Fibroblast of peridontal ligament (primary cell): ENCODE results near the gene SMYD3.

Source experiments
- DNase-seq: peaks from one replicate; pipeline ENCODE4 v3.0.0-alpha.2; 2010; ENCODE audit errors: extremely low read depth

Gene SMYD3

DNA sequence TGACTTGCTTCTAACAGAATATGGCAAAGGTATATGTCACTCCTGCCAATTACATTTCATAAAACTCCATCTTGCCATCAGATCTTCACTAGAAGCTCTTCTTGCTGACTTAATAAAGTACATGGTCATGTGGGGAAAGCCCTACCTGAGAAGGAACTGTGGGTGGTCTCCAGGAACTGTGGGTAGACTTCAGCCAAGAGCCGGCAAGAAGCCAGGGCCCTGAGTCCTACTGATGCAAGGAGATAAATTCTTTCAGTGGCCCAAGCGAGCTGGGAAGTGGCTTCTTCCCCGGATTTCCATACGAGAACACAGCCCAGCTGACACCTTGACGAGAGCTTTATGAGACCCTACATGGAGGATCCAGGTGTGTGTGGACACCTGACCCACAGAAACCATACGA lies 228.7 kb downstream of the SMYD3 start:
- no peak for DNase-seq

GRCh38 chr1:246275036-246275435 lies 232.0 kb downstream of the SMYD3 start:
- DNase-seq = no peak

GRCh38 chr1:246274186-246274585 lies 232.9 kb downstream of the SMYD3 start:
- no peak for DNase-seq

DNA sequence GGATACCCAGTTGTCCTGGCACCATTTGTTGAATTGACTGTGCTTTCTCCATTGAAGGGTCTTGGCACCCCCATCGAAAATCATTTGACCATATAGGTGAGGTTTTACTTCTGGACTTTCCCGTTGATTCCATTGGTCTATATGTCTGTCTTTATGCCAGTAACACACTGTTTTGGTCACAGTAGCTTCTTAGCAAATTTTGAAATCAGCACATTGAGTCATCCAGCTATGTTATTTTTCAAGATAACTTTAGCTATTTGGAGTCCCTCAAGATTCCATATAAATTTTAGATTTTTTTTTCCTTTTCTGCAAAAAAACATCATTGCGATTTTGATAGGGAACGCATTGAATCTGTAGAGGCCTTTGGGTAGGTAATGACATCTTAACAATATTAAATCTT lies 235.6 kb downstream of the SMYD3 start:
- DNase-seq = peak; percentile 48

GRCh38 chr1:246270236-246270635 lies 236.8 kb downstream of the SMYD3 start:
- no peak for DNase-seq

GRCh38 chr1:246269466-246269865 lies 237.6 kb downstream of the SMYD3 start:
- no peak for DNase-seq

- DNase-seq = no peak
Measured at GRCh38 chr1:246267896-246268295, 239.2 kb downstream of the SMYD3 start.

DNA sequence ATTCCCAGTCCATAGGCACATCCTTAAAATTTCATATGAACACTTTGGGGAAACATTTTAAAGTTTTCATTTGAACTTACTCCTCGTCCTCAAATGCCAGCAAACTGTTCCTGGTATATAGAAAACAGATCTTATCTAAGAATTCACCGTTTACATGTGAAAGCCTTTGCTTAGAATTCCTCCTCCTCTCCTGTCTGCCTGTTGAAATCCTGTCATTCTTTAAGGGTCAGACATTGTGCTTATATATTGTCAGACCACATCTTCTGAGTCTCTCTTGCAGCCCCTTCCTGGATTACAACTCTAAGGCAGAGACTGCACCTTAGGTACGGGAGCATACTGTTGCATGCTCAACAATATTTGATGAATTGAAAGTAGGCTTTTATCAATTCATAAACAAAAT lies 239.7 kb downstream of the SMYD3 start:
- no peak for DNase-seq

GRCh38 chr1:246265481-246265880 lies 241.6 kb downstream of the SMYD3 start:
- no peak for DNase-seq

DNA sequence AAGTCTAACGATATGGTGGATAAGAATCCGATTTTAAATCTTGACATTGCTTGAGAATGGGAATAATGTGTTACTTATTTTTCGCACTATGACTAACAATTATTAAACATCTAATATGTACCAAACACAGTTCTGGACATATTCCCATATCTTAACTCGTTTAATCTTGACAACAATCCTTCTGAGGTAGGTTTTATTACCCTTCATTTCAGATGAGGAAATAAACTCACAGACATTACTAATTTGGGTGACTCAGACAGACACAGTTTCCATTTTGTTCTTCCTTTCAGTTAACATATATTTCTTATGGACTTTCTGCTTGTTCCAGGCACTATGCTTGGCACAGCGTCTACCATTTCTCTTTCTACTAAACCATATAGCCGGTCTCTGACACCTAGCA lies 244.8 kb downstream of the SMYD3 start:
- no peak for DNase-seq

GRCh38 chr1:246261639-246262038 lies 245.4 kb downstream of the SMYD3 start:
- peak; percentile 34 for DNase-seq

GRCh38 chr1:246258250-246258649 lies 248.8 kb downstream of the SMYD3 start:
- no peak for DNase-seq

- DNase-seq = no peak
Measured at GRCh38 chr1:246255773-246256172, 251.3 kb downstream of the SMYD3 start.

- no peak for DNase-seq
Measured at GRCh38 chr1:246254854-246255253, 252.2 kb downstream of the SMYD3 start.

- DNase-seq = no peak
Measured at GRCh38 chr1:246246430-246246829, 260.6 kb downstream of the SMYD3 start.

DNA sequence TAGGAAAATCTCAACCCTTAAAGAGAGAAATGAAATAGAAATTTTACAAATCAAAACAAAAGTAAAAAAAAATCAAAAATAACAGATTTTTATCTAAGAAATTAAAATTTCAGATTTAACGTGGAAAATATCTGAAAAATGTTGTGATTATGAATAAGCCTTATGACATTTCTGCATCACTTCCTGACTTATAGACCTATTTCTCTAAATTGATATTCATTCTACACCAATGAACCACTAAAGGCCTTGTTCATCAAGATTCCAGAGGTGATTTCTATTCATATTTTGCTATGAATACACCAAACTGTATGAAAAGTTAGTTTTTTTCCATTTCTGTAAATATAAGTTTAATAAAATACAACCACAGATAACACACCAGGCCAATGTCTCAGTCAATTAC lies 261.5 kb downstream of the SMYD3 start:
- no peak for DNase-seq

GRCh38 chr1:246232126-246232525 lies 275.0 kb downstream of the SMYD3 start:
- no peak for DNase-seq

DNA sequence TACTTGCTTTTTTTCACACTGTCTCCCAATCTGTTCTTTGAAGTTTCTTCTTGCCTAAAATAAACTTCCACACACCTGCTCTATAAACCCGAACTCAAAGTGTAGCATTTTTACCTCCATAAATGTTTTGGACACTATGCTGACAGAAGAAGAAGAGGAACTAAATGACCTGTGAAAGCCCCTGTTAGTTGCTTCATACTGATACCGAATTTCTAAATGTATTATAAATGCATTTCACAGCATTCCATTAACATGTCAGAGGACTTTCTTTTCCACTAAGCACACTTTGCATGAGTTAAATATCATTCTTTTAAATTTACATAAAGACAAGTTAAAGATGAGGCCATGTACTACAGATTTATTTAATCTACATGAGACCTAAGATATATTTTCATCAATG lies 281.0 kb downstream of the SMYD3 start:
- no peak for DNase-seq

DNA sequence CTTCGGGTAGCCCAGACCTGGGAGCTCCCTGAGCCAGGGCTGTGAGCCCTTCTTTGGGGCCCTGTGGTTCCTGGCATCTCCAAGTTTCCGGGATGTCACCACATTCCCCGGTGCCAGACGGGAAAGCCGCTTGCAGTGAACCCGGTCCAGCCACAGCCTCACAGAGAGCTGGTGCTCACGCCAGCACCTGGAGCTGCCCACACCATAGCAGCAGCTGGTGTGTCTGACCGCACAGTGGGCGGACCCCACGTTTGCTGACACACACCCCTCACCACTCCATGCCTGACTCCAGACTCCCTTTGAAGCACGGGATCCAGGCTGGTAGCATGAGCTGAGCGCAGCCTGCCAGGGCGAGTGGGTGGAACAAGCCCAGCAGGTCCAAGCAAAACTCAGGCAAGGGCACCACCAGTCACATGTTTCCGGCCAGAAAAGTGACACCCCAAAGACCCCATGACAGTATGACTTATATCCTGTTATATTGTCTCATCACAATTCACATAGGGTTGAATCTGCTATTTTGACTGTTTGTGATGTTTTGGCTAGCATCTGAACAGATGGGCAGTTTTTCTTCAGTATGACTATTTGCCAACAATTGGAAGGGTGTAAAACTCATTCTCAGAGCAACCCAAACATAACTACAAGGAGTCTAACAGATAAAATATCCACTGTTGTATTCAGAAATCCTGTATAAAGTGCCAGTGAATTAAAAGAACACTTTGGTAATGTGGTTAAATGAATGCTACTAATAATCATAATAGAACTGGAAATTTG lies 285.4 kb downstream of the SMYD3 start:
- no peak for DNase-seq

DNA sequence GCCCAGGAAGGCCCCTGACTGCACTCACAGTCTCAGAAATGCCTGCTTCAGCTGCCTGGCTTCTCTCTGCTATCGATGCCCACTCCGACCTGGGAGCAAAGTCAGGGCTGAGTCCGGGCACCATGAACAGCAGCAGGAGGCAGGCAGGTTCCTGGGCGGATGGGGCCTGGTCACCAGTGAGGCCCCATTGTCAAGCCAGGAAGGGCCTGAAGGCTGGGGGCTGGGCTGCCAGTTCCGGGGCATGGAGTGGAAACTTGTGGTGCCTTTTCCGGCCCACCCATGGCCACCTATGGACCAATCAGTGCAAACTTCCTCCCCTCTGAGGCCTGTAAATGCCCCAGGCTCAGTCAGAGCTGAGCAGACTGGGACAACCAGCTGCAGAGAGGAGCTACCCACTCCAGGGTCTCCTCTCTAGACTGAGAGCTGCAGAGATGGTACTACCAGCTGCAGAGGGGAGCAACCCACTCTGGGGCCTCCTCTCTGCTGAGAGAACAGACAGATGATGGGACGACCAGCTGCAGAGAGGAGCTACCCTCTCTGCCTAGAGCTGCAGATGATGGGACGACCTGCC lies 286.5 kb downstream of the SMYD3 start:
- DNase-seq = no peak

- peak; percentile 33 for DNase-seq
Measured at GRCh38 chr1:246219508-246220030, 287.5 kb downstream of the SMYD3 start.

DNA sequence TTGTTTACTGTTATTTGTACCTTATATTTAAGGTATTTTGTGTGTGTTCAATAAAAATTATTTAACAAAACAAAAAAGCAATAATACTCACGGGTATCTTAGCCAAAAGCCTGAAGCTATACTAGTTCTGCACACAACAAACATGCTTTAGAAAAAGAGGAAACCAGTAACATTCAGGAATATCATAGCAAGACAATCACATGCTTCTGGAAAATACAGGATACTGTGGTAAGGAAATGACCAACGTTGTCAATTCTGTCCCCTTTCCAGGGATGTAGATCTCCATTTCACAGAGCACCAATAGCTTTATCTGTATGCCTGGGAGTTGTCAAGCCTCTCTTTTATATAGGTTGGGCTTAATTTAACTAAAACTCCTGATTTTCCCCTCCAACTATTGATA lies 288.4 kb downstream of the SMYD3 start:
- no peak for DNase-seq

- no peak for DNase-seq
Measured at GRCh38 chr1:246216906-246217305, 290.2 kb downstream of the SMYD3 start.

DNA sequence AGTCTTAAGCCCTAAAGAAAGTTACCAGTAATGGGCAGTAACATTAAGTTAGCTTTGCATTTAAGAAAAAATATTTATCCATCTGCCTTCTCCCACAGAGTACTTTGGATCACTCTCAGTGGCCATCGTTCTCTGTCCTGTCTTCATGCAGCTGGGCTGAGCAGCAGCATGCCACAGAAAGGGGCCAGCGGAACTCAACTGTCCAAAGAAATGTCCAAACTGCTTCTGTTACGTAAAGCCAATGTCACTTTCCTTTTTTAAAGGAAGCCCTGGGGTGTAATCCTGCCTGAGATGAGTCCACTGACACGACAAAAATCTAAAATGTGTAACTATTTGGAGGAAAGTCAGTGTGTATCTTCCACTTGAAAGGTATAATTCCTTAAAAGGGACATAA lies 291.6 kb downstream of the SMYD3 start:
- no peak for DNase-seq
